DOHH2 (cell line): ENCODE data around the gene CORO6.
A peak's percentile ranks its signal among the peaks of the same experiment; 100 is the strongest.

Experiments used
- H3F3A ChIP-seq: fragments of 200-600 bp; sonication (generic), shearing (Covaris generic); 2 replicates; pipeline ENCODE4 v1.6.0; 2016; ENCODE audit warnings: antibody characterized with exemption, mild to moderate bottlenecking; ENCODE audit not compliant: control insufficient read depth, insufficient read depth
- H3K27ac ChIP-seq: fragments of 200-600 bp; sonication (generic); 2 replicates; pipeline ENCODE4 v1.5.1; 2014; ENCODE audit warnings: low read depth, mild to moderate bottlenecking, low read length, moderate library complexity
- H3K27me3 ChIP-seq: fragments of 200-600 bp; sonication (generic); 2 replicates; pipeline ENCODE4 v1.6.1; 2014; ENCODE audit warnings: mild to moderate bottlenecking, low read length, mixed read lengths; ENCODE audit not compliant: control insufficient read depth
- H3K36me3 ChIP-seq: fragments of 200-600 bp; sonication (generic); 2 replicates; pipeline ENCODE4 v1.6.1; 2014; ENCODE audit warnings: mild to moderate bottlenecking, low read length, moderate library complexity, mixed read lengths; ENCODE audit not compliant: control insufficient read depth
- H3K4me1 ChIP-seq: fragments of 200-600 bp; sonication (generic); 2 replicates; pipeline ENCODE4 v1.6.1; 2014; ENCODE audit warnings: mild to moderate bottlenecking, low read length, mixed read lengths; ENCODE audit not compliant: control insufficient read depth
- H3K4me2 ChIP-seq: fragments of 200-600 bp; sonication (generic); 2 replicates; pipeline ENCODE4 v1.6.0; 2014; ENCODE audit warnings: mild to moderate bottlenecking, low read length, moderate library complexity
- H3K4me3 ChIP-seq: fragments of 200-600 bp; sonication (generic); 2 replicates; pipeline ENCODE4 v1.5.1; 2014; ENCODE audit warnings: mild to moderate bottlenecking, low read length, mixed read lengths
- H3K79me2 ChIP-seq: fragments of 200-600 bp; sonication (generic); 2 replicates; pipeline ENCODE4 v1.6.1; 2014; ENCODE audit warnings: mild to moderate bottlenecking, low read length, mixed read lengths; ENCODE audit not compliant: control insufficient read depth
- H3K9me2 ChIP-seq: fragments of 200-600 bp; sonication (generic); replicated peaks from 2 replicates; pipeline ENCODE4 v1.6.1; 2014; ENCODE audit warnings: mild to moderate bottlenecking, low read length, mixed read lengths; ENCODE audit not compliant: control insufficient read depth
- H3K9me3 ChIP-seq: fragments of 200-600 bp; sonication (generic); 2 replicates; pipeline ENCODE4 v1.6.1; 2014; ENCODE audit warnings: antibody characterized with exemption, low read length, mixed read lengths; ENCODE audit not compliant: control insufficient read depth, insufficient read depth
- H4K20me1 ChIP-seq: fragments of 200-600 bp; sonication (generic); 2 replicates; pipeline ENCODE4 v1.6.0; 2014; ENCODE audit warnings: low read depth, mild to moderate bottlenecking, antibody characterized with exemption, low read length, moderate library complexity; ENCODE audit not compliant: control insufficient read depth, insufficient read depth
- EZH2phosphoT487 ChIP-seq: fragments of 200-600 bp; sonication (generic); IDR thresholded peaks from 2 replicates; pipeline ENCODE4 v1.6.1; 2017; ENCODE audit warnings: borderline replicate concordance, mild to moderate bottlenecking, antibody characterized with exemption, low read length, moderate library complexity, mixed read lengths
- TF ChIP-seq, protein P1 (sequence below): fragments of 200-600 bp; sonication (generic); IDR thresholded peaks from one replicate; pipeline ENCODE4 v1.5.1; 2014; ENCODE audit warnings: antibody characterized with exemption, mild to moderate bottlenecking, low read depth, low read length; ENCODE audit not compliant: poor library complexity, severe bottlenecking

The CORO6 gene

DNA sequence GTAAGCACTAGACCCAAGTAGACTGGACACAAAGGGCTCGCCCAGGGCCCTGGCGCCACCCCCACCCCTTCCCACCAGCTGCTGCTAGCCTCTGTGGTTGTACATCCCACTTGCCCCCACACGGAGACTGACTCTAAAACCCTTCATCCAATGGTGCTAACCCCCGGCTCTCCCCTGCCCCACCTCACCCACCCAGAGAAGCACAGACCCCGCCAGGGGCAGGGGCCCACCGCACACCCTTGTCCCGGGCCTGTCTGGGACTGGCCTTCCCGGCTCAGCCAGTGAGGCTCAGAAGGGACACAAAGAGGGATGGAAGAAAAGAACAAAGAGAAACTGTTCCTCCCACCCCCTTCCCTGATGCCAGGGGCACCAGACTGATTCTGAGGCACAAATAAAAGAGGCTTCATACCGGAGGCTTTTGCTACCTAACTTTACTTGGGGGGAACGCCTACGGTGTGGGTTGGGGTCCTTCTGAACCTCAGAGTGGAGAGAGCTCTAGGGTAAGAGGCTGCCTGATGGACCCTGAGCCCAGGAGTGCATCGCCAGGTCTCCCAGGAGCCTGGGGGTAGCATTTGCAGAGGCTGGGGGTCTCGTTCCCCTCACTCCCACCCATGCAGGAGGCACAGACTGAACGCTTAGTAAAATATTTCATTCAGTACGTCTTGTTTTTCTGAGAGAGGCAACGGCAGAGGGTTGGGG lies 8.2 kb downstream of the CORO6 start:
- Histone ChIP-seq H3K4me2 (peak overlapping the region; percentile 78; the same call in 1 of the 2 replicates), H4K20me1 (peaks cover 17% of the 10 kb centered on the region), H3K4me1 (peaks cover 50% of the 10 kb centered on the region), H3K9me2 (no peaks in the 10 kb centered on the region), H3K27me3 (peaks cover 13% of the 10 kb centered on the region), H3K9me3 (no peaks in the 10 kb centered on the region), H3F3A (no peaks in the 10 kb centered on the region; the same call in 1 of the 2 replicates), H3K27ac (no peak overlapping the region), H3K79me2 (no peaks in the 10 kb centered on the region), H3K36me3 (peaks cover 10% of the 10 kb centered on the region; the same call in 1 of the 2 replicates), H3K4me3 (no peak overlapping the region)
- TF ChIP-seq, protein P1, sequence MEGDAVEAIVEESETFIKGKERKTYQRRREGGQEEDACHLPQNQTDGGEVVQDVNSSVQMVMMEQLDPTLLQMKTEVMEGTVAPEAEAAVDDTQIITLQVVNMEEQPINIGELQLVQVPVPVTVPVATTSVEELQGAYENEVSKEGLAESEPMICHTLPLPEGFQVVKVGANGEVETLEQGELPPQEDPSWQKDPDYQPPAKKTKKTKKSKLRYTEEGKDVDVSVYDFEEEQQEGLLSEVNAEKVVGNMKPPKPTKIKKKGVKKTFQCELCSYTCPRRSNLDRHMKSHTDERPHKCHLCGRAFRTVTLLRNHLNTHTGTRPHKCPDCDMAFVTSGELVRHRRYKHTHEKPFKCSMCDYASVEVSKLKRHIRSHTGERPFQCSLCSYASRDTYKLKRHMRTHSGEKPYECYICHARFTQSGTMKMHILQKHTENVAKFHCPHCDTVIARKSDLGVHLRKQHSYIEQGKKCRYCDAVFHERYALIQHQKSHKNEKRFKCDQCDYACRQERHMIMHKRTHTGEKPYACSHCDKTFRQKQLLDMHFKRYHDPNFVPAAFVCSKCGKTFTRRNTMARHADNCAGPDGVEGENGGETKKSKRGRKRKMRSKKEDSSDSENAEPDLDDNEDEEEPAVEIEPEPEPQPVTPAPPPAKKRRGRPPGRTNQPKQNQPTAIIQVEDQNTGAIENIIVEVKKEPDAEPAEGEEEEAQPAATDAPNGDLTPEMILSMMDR: no peak

DNA sequence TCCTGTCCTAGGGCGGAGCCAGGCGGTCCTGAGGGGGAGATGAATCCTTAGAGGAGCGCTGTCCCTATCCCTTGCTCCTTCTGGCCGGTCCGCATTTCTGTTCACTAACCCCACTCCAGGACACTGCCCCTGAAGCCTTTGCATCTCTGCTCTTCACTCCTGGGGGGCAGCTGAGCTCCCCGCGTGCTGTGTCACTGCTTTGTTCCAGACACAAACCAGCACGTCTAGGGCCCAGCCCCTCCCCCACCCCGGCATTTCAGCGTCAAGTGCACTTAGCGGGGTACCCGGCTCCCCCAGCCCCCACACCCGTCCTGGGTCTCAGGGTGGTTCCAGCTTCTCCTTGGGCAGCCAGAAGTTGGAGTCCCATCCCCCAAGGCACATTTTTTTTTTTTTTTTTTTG lies 8.9 kb downstream of the CORO6 start:
- H3F3A ChIP-seq: no peaks in the 10 kb centered on the region; the same call in 1 of the 2 replicates
- H3K4me3 ChIP-seq: no peak overlapping the region
- no peaks in the 10 kb centered on the region for H3K79me2 ChIP-seq
- no peak overlapping the region for H3K27ac ChIP-seq
- H3K27me3 ChIP-seq: peaks cover 13% of the 10 kb centered on the region
- peak overlapping the region; percentile 52 for H3K4me2 ChIP-seq
- H4K20me1 ChIP-seq: peaks cover 17% of the 10 kb centered on the region
- H3K9me3 ChIP-seq: no peaks in the 10 kb centered on the region
- H3K4me1 ChIP-seq: peaks cover 50% of the 10 kb centered on the region
- TF ChIP-seq EZH2phosphoT487: no peak
- H3K36me3 ChIP-seq: peaks cover 10% of the 10 kb centered on the region; the same call in 1 of the 2 replicates
- no peaks in the 10 kb centered on the region for H3K9me2 ChIP-seq

DNA sequence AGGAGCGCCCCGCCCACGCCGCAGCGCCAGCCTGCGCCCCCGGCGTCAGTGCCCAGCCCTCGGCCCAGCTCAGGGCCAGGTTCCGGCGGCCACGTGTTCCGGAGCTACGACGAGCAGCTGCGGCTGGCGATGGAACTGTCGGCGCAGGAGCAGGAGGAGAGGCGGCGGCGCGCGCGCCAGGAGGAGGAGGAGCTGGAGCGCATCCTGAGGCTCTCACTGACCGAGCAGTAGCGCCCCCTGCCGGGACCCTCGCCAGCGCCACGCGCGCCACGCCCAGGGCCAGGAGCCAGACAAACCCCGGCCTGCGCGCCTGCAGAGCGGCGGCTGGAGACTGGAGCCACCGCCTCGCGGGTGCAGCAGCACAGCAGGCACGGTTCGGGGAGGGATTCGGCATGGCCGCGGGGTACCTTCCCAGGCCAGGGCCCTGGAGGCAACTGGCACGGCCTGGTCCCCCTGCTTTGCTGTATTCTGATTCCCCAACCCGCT lies 9.3 kb downstream of the CORO6 start:
- Histone ChIP-seq H3K79me2 (no peaks in the 10 kb centered on the region), H3K27ac (no peak overlapping the region), H3K36me3 (peaks cover 10% of the 10 kb centered on the region; the same call in 1 of the 2 replicates), H4K20me1 (peaks cover 17% of the 10 kb centered on the region), H3K27me3 (peaks cover 13% of the 10 kb centered on the region), H3K9me3 (no peaks in the 10 kb centered on the region), H3K9me2 (no peaks in the 10 kb centered on the region), H3K4me2 (peak overlapping the region; percentile 52), H3F3A (no peaks in the 10 kb centered on the region; the same call in 1 of the 2 replicates), H3K4me1 (peaks cover 48% of the 10 kb centered on the region), H3K4me3 (peak overlapping the region; percentile 3; the same call in 1 of the 2 replicates)
- no peak for TF ChIP-seq EZH2phosphoT487
- TF ChIP-seq, protein P1: peak; percentile 84
